HG03432 (cell line): ENCODE data around the gene ABHD17A.
A peak's percentile ranks its signal among the peaks of the same experiment; 100 is the strongest.

Experiments used
- ATAC-seq: cut with Tn5 transposase; IDR thresholded peaks from one replicate; pipeline ENCODE4 v1.9.1; 2021; ENCODE audit warnings: mild to moderate bottlenecking, moderate library complexity; ENCODE audit not compliant: unreplicated experiment

ABHD17A gene

DNA sequence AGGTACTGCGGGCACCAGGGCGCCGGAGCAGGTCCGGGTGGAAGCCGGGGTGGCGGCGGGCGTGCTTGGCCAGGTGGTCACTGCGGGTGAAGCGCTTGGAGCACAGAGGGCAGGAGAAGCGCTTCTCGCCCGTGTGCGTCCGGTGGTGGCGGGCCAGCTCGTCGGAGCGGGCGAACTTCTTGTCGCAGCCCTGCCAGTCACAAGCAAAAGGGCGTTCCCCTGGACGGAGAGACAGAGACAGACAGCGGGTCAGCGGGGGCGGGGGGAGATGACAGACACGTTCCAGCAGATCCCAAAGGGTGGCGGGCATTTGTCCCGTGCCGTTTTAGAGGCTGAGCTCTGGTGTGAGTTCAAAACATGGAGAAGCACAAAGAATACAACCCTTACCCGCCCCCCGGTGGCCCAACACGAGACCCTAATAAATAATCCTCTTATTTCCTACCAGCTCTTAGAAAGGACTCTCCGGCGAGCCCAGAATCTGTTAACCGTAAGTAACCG lies 30.7 kb downstream of the ABHD17A start:
- no peak for ATAC-seq

DNA sequence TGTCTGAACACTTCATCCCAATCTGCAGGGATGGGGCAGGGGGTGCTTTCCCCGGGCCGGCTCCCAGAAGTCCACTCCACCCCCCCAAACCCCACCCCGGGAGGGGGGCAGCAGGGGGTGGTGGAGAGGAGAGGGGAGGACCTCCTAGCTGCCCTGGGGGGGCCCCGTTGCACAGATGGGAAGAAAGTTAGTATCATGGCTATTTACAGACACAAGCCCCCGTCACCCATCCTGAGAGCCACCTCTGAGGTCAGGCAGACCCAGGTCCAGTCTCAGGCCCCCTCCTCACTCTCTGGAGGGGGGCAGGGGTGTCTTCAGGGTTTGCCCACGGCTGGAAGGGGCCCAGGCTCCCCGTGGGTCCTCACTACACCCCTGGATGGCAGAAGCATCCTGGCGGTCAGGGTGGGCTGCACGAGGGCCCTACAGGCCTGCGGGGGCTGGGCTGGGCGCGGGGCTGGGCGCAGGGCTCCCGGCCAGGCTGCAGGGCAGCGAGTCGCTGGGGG lies 31.2 kb downstream of the ABHD17A start:
- no peak for ATAC-seq

DNA sequence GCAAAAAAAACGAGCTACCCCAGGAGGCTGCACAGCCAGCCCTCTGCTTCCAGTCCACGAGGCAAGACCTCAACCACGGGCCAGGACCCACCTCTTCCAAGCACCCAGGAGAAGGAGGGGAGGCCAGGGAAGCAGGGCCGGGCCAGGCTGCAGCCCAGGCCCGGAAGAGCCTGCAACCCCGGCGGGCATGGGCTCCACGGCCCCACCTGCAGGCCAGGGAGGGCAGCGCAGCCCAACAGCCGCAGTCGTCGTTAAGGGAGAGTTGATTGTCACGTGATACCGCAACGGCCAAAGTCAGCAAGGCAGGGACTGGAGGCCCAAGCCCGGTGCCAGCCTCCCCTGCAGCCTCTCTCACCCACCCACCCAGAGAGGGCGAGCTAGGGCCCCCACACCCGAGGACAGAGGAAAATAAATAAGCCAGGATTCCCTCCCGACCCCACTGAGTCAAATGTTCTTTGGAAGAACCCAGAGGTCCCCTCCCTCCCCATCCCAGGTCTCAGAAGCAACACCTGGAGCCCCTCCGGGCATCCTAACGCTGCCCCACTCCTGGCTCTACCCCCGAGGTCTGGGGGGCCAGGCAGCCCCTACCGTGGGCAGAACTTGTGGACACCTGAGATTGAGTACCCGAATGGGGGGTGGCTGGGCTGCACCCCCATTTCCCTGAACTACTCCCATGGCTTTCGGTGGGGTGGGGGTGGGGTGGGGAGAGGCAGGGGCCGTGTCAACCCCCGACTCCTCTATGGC lies 31.8 kb downstream of the ABHD17A start:
- no peak for ATAC-seq

DNA sequence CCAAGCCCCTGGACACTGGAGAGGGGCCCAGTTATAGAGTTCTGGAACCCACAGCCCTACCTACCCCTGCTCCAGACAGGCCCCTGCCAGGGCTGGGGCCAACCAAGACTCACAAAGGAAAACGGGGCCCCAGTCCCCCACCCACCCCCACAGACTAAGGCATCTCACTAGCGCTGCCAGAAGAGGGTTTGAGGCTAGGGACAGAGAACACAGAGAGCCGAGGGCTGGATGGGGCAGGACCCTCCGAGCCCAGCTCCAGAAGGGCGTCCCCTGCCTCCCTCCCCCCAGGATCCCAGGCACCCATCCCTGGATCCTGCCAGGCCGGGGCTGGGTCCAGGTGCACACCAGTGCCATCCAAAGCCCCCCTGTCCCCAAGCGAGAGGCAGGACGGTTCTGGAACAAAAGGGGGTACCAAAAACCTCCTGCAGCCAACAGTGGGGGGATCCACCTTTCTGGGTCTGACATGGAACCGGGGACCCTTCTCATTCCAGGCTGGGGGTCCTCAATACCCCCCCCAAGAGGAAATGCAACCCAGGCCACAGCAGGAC lies 32.6 kb downstream of the ABHD17A start:
- no peak for ATAC-seq

DNA sequence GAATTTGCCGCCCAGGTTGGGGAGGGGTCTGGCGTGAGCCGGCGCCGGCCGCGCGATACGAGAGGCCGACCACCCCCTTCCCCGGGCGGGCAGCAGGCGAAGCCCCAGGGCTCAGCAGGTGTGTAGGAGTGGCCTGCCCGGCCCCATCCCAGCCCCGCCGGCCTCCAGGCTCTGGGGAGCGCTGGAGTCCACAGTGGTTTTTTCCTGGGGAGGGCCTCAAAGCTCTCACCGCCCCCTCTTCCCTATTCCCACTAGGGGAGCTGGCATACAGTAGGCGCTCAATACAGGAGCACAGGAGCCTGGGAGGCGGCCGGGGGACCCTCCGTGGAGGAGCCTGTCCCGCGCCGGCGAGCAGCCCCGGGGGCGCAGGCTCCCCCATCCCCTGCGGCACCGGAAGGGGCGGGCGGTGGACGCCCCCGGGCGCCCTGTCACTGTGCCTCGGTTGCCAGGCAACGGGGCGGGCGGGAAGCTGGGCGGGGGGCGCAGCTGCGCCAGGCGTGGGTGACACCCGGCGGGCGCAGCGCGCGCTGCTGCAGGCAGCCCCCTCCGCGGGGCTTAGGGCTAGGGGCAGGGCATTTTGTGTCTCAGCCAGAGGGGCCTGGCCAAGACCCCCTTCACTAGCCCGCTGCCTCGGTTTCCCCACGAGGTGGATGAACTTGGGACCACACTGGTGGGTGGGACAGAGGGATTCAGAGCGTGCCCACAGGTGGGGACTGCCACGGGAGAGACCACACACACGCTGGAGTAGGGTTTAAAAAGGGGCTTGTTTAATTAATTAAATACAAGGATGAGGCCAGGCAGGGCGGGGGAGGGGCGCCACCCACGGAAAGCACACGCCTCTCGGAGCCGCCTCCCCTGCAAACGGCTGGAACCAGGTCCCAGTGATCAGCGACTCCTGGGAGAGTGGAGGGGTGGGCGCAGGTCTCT lies 33.4 kb downstream of the ABHD17A start:
- no peak for ATAC-seq

DNA sequence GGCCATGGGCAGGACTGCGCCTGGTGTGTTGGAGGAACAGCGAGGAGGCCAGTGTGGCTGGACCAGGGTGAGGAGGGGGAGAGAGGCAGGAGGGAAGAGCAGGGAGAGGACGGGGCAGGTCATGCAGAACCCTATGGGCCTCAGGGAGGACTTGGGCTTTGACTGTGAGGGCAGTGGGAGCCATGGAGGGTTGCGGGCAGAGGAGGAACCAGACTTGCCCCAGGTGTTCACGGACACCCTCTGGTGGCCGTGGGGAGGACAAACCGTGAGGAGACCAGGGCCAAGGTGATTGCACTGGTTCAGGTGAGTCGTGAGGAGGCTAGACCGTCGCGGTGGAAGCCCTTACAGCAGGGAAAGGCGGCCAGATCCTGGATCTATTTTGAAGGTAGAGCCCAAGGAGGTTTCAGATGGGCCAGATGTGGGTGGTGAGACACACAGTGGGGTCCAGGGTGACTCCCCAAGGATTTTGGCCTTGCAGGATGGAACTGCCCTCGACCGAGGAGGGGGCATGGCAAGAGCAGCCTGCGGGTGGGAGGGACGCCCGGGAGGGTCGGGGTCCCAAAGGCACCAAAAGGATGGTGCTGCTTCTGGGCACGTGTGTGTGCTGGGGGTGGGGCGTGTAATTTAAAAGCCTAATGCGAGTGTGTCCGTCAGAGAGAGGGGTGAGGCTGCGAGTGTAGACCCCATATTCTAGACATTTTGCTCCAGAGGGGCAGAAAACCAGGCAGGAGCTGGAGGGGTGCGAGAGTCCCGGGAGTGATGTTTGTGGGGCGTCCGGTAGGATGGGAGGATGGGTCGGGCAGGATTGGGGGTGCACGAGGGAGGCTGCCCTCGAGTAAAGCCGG lies 34.3 kb downstream of the ABHD17A start:
- ATAC-seq, result no peak

DNA sequence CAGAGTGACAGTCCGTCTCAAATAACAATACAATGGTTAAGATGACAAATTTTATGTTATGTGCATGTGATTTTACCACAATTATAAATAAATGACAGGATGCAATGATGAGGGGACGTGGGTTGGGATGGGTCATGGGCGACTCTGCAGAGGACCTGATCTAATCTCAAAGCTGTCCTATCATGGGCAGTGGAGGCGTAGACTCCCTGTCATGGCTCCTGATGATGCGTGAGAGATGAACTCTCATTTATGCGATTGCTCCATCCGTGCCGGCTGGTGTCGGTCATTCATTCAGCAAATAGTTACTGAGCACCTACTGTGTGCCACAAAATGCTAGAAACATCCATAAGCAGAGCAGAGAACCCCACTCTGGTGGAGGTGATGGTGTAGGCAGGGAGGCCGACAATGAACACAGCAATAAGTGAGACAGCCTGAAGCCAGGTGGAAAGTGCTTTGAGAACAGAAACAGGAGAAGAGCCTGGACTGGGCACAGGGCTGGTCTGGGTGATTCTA lies 35.4 kb downstream of the ABHD17A start:
- ATAC-seq, result no peak

DNA sequence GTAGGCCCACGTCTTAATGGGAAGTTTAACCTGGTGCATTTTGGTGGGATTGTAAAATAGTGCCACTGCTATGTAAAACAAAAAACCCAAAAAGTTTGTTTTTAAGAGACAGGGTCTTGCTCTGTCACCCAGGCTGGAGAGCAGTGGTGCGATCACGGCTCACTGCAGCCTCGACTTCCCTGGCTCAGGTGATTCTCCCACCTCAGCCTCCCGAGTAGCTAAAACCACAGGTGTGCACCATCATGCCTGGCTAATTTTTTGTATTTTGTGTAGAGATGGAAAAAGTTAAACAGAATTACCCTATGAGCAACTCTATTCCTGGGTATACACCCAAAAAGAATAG lies 36.2 kb downstream of the ABHD17A start:
- ATAC-seq, result no peak

DNA sequence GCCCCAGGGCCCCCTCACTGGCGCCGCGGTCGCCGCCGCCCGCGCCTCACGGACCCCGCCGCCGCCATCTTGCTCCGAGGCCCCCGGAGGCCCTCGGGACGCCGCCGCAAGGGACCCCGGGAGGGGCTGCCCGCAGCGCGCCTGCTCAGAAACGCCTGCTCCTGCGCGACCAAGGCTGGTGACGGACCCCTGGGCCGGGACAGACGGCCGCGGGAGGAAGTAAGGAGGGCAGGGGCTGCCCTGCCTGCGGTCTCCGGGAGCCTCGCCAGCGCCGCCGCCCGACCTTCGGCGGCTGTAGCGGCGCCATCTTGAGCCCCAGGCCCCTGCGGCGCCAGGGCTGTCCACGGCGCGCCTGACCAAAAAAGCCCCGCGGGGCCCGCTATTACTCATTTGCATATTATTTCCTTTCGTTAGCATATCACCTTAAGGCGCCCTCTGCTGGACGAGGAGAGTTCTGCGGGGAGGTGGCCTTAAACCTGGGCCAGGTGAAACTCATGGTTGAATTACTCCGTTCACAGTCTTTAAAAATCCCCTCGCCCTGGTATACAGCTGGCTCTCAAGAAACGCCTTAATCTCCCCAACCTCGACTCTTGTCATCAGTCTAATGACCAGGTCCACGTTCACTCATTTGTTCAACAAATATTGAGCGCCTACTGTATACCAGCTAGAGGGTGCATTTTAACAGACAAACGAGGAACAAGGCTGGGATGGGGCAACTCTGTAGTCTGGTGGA lies 36.7 kb downstream of the ABHD17A start, which contains the start of gene REXO1:
Gene REXO1 (minus strand): TSS at position 85 of the 733 bp plus-strand sequence. CDS start 125 bp downstream, outside the sequence.
- ATAC-seq, result peak; percentile 67

DNA sequence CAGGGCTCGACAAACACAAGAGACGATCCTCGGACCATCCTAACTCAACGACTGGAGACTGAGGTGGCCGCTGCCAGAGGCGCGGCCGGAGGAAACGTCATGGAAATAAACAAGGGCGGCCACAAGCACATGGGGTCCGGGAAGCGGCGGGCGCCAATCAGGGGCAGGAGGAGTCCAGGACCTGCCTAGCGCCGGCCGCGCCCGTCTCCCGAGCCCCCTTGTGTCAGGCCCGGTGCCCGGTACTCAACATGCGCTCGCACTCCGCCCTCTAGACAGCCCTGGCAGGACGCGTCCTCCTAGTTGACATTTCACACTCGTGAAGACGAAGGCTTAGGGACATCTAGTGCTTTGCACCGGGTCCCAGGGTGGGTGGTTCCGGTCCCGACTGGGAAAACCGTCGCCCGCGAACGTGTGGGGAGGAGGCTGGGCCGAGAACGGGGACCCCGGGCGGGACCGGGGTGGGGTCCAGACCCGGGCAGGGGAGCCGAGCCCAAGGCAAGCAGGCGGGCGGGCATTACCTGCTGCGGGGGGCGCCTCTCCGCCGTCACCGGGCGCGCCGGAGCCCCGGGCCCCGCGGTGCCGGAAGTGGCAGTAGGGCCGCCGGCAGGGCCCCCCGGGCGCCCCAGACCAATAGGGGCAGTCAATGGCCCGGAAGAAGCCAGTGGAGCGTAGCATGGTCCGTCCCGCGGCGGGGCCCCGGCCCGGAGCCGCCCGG lies 37.5 kb downstream of the ABHD17A start:
- peak; percentile 23 for ATAC-seq

DNA sequence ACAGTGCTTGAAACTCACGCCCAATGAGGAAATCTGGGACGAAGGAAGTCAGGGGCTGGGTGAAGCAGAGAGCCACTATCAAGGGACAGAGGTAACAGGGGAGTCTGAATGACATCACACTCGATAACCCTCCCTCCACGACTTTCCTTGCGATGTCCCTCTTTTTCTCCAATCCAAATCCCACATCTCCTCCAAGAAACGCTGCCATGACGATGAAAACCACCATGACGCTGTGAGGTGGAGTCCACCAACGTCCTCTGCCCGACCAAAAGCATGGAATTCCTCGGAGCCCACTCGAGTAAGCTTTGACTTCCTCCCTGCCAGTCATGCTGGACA lies 38.0 kb downstream of the ABHD17A start:
- no peak for ATAC-seq

DNA sequence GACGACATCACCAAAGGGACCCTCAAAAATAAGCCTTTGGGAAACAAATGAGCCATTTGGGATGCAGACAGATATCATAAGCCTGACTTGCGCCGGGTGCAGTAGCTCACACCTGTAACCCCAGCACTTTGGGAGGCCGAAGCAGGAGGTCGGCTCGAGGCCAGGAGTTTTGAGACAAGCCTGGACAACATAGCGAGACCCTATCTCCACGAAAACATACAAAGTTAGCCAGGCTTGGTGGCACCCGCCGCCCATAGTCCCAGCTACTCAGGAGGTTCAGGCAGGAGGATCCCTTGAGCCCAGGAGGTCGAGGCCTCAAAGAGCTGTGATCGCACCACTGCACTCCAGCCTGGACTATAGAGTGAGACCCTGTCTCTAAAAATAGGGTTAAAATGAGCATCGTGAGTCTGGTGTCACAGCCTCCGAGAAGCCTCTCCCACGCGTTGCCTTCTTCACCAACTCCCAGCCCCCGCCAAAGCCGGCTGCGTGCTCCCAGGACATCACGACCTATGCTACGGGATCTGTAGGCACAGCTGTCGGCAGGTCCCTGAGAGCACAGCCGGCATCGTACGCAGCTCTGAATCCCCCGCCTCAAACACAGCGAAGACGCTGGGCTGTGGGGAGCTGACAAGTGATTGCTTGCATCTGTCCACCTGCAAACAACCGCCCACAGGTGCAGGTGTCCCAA lies 38.6 kb downstream of the ABHD17A start:
- no peak for ATAC-seq

DNA sequence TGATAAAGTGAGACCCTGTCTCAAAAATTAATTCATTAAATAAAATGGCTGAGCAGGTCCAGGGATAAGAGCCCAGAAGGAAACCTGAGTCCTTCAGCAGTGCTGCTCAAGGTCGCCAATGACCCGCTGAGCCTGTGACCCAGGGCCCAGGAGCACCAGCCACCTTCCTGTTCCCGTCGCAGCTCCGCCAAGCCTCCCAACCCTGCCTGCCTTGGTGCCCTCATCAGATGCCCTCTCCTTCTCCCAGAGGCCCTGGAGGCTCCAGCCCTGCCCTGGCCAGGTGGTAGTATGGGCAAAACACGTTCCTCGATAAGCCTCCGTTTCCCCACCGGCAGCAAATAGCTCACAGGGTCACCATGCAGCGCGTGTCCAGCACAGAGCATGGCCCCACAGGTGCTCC lies 39.7 kb downstream of the ABHD17A start:
- no peak for ATAC-seq

DNA sequence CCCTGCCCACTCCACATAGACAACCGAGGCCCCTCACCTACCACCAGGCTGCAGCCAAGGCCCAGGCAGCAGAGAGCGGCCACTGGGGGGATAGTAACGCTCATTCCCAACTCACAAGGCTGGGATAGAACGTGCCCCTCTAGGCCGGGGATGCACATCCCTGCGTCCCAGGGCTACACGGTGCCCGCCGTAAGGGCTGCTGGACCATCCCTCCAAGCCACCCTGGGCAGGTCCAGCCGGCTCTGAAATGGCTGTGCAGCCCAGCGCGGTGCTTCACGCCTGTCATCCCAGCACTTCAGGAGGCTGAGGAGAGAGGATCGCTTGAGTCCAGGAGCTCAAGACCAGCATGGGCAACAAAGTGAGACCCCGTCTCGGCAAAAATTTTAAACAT lies 40.2 kb downstream of the ABHD17A start:
- no peak for ATAC-seq

DNA sequence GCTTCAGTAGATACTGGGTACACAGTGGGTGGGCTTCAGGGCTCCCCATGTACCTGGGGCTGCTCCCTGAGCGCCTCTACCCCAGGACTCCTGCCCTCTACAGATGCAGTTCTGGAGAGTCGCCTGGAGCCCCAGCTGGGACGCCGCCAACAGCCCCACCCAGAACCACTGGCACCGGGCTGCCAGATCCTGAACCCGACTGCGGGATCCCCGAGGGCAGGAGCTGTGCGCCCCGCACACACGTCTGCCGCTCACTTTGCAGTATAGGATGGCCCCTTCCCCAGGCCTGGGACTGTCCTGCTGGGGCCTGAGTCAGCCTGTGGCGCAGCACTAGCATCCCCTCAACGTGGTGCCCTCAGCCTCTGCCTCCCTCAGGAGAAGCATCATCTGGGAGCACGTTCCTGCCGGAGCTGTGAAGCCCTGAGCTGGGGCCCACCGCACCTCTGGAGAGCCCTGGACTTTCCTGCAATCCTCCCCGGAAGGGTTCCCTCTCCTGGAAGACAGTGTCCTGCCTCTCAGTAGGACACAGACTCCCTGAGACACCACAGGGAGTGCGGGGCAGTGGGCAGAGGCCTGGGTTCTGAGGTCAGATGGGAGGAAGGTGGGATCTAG lies 40.7 kb downstream of the ABHD17A start:
- no peak for ATAC-seq

DNA sequence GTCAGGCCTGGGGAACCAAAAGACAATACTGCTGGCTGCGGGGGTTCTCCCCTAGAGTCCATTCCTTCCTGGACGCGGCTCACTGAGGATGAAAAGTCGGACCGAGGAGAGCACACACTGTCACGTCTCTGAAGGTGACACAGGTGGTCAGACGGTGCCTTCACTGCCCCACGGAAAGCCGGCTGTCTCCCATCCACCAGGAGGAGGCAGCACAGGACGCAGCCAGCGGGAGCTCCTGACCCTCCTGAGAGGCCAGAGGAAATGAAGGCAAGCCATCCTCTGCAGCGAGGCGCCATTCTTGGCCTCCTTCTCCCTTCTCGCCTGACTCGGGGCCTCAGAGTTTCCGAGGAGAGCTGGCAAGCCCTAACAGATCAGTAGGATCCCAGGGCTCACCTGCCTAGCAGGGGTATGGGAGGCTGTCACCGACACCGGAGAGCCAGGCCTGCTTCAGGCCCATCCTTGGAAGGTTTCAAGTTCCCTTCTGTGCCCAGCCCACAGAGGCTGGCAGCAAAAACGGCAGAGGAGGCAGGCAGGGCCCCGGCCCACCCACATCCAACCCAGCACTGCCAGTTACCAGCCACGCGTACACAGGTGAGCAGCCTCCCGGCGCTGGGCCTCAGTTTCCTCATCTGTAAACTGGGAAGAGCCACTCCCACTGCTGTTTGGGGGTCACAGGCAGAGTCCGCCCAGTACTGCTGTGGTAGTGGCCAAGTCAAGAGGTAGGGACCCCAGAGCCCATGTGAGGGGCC lies 41.5 kb downstream of the ABHD17A start:
- no peak for ATAC-seq

DNA sequence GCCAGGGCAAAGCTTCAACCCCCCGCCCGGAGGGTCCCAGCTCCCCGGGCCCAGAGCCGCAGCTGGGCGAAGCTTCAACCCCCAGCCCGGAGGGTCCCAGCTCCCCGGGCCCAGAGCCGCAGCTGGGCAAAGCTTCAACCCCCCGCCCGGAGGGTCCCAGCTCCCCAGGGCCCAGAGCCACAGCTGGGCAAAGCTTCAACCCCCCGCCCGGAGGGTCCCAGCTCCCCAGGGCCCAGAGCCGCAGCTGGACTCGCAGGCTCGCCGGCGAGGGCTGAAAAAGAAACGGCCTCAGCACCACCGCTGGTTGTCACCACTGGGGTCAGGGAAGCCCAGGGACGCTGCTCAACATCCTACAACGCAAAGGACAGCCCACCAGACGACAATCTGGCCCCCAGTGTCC lies 42.2 kb downstream of the ABHD17A start:
- ATAC-seq, result no peak
